ENCODE data around the gene SH3PXD2B. TPM values are rescaled to one million over a fixed set of nuclear protein-coding genes. Genes with fewer than 3 reads are reported as not detected.

The SH3PXD2B gene
- total and polyA plus RNA-seq, 2 of the 4 experiments (the other 2 are of a cell fraction) = 8.2 to 14.4 TPM

GRCh38 chr5:172312286-172312685, 142.0 kb downstream of the SH3PXD2B start:
- in situ Hi-C loops (cut with MboI; ENCODE audit: low sequenced_read_pairs) = no loop called here
- H4K5ac ChIP-seq (ENCODE audit: low read depth, low read length) = no peak overlapping the region
- no peaks in the 10 kb centered on the region for H4K20me1 ChIP-seq (ENCODE audit: insufficient read depth, low read length)
- H3K4me3 ChIP-seq (ENCODE audit: insufficient read depth, low read depth, low read length) = no peak overlapping the region
- POLR2A ChIA-PET (ENCODE audit: unreplicated experiment) = no interaction called here
- dilution Hi-C loops (cut with HindIII; ENCODE audit: low sequenced_read_pairs, unreplicated experiment) = no loop called here
- peak overlapping the region; percentile 42 for H2AK9ac ChIP-seq (replicated peaks; ENCODE audit: low read depth, low read length, poor library complexity)
- no peak overlapping the region for H3K23ac ChIP-seq (ENCODE audit: low read depth, low read length)
- H2BK20ac ChIP-seq (ENCODE audit: low read depth, low read length) = no peak overlapping the region
- no peak overlapping the region for H3K4me2 ChIP-seq (ENCODE audit: low read depth, low read length)
- no TSS peak for BruUV-seq (replicated peaks)
- no peak overlapping the region for H3K9ac ChIP-seq (ENCODE audit: low read depth, low read length)
- CTCF ChIA-PET = no interaction called here
- H2BK5ac ChIP-seq (ENCODE audit: low read depth, low read length, poor library complexity, severe bottlenecking) = no peak overlapping the region
- no peaks in the 10 kb centered on the region for H3K9me3 ChIP-seq (ENCODE audit: control insufficient read depth, insufficient read depth, low read length)
- H3K36me3 ChIP-seq (ENCODE audit: control insufficient read depth, insufficient read depth, low read length) = no peaks in the 10 kb centered on the region
- H2BK120ac ChIP-seq (ENCODE audit: low read depth, low read length) = no peak overlapping the region
- no peak overlapping the region for H3K4ac ChIP-seq (ENCODE audit: low read depth, low read length)
- ATAC-seq (ENCODE audit: low read depth) (no peak), DNase-seq (no peak)
- no peaks in the 10 kb centered on the region for H3K79me1 ChIP-seq (ENCODE audit: low read depth in 1 of 2, low read length in 2 of 2)
- no peak overlapping the region for H3K14ac ChIP-seq (replicated peaks; ENCODE audit: low read depth, low read length)
- no peak overlapping the region for H4K8ac ChIP-seq (ENCODE audit: low read depth in 2 of 2, low read length in 2 of 2)
- no peak overlapping the region for H3K18ac ChIP-seq (ENCODE audit: low read depth, low read length)
- no peak overlapping the region for H2AFZ ChIP-seq (replicated peaks; ENCODE audit: low read length, poor library complexity)
- no peaks in the 10 kb centered on the region for H3K4me1 ChIP-seq (ENCODE audit: control insufficient read depth, insufficient read depth, low read length)
- no peak overlapping the region for H3K56ac ChIP-seq (ENCODE audit: extremely low read depth, insufficient read depth, low read length)
- H3K27ac ChIP-seq (ENCODE audit: insufficient read depth, low read length) = no peak overlapping the region
- H4K91ac ChIP-seq (ENCODE audit: insufficient read depth, low read depth, low read length) = no peak overlapping the region
- no CpG with 5 or more reads among the region's 1 CpG for WGBS, 2 experiments (ENCODE audit: extremely low coverage in 2 of 2, insufficient read length in 1 of 2)
- no peaks in the 10 kb centered on the region for H3K27me3 ChIP-seq (ENCODE audit: control insufficient read depth, insufficient read depth, low read length)
- no peak overlapping the region for H2BK15ac ChIP-seq (ENCODE audit: low read depth, low read length)
- TF ChIP-seq CHD1 (IDR thresholded peaks at IDR 0.05; ENCODE audit: low read depth, low read length) = no peak
- no peak for TF ChIP-seq RCOR1 (IDR thresholded peaks at IDR 0.05; ENCODE audit: insufficient replicate concordance, low read length)
- peaks cover 4% of the 10 kb centered on the region; the same call in 1 of the 2 replicates for H3K9me1 ChIP-seq (ENCODE audit: insufficient read depth, low read length)
- intact Hi-C loops (cut with micrococcal nuclease) = no loop called here
- no peak overlapping the region for H2AK5ac ChIP-seq (ENCODE audit: low read depth, low read length)

Measured in IMR-90 (cell line).